Nephron progenitor cell (in vitro differentiated cells): ENCODE measurements around the gene PTPN3.

Experiments used
- DNase-seq: peaks from one replicate; pipeline ENCODE4 v3.0.0; 2021
- H3K27ac Mint-ChIP-seq: 2 replicates; pipeline ENCODE4 v1.8.0; 2021; ENCODE audit warnings: mild to moderate bottlenecking, moderate library complexity, mixed read lengths
- H3K27me3 Mint-ChIP-seq: 2 replicates; pipeline ENCODE4 v1.8.0; 2021; ENCODE audit warnings: mild to moderate bottlenecking, low read depth, mixed read lengths; ENCODE audit not compliant: poor library complexity
- H3K36me3 Mint-ChIP-seq: 2 replicates; pipeline ENCODE4 v1.8.0; 2021; ENCODE audit warnings: low read depth, mixed read lengths
- H3K4me1 Mint-ChIP-seq: 2 replicates; pipeline ENCODE4 v1.8.0; 2021; ENCODE audit warnings: mixed read lengths
- H3K4me3 Mint-ChIP-seq: 2 replicates; pipeline ENCODE4 v1.8.0; 2021; ENCODE audit warnings: mild to moderate bottlenecking, moderate library complexity, mixed read lengths
- H3K9me3 Mint-ChIP-seq: 2 replicates; pipeline ENCODE4 v1.8.0; 2021; ENCODE audit warnings: mild to moderate bottlenecking, moderate library complexity, mixed read lengths
- TF ChIP-seq, protein P1 (sequence below): fragments of 200-600 bp; sonication (generic); IDR thresholded peaks from 2 replicates; pipeline ENCODE4 v1.5.0; 2021; ENCODE audit warnings: antibody characterized with exemption

PTPN3 gene

GRCh38 chr9:109478051-109478563 lies 20.0 kb downstream of the PTPN3 start:
- H3K27me3 Mint-ChIP-seq: peaks cover 1% of the 10 kb centered on the region
- no peak overlapping the region for H3K4me3 Mint-ChIP-seq
- H3K27ac Mint-ChIP-seq: peak overlapping the region; percentile 92
- peaks cover 67% of the 10 kb centered on the region for H3K4me1 Mint-ChIP-seq
- no peaks in the 10 kb centered on the region for H3K36me3 Mint-ChIP-seq
- no peaks in the 10 kb centered on the region for H3K9me3 Mint-ChIP-seq
- no peak for DNase-seq
- TF ChIP-seq, protein P1, sequence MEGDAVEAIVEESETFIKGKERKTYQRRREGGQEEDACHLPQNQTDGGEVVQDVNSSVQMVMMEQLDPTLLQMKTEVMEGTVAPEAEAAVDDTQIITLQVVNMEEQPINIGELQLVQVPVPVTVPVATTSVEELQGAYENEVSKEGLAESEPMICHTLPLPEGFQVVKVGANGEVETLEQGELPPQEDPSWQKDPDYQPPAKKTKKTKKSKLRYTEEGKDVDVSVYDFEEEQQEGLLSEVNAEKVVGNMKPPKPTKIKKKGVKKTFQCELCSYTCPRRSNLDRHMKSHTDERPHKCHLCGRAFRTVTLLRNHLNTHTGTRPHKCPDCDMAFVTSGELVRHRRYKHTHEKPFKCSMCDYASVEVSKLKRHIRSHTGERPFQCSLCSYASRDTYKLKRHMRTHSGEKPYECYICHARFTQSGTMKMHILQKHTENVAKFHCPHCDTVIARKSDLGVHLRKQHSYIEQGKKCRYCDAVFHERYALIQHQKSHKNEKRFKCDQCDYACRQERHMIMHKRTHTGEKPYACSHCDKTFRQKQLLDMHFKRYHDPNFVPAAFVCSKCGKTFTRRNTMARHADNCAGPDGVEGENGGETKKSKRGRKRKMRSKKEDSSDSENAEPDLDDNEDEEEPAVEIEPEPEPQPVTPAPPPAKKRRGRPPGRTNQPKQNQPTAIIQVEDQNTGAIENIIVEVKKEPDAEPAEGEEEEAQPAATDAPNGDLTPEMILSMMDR: no peak

DNA sequence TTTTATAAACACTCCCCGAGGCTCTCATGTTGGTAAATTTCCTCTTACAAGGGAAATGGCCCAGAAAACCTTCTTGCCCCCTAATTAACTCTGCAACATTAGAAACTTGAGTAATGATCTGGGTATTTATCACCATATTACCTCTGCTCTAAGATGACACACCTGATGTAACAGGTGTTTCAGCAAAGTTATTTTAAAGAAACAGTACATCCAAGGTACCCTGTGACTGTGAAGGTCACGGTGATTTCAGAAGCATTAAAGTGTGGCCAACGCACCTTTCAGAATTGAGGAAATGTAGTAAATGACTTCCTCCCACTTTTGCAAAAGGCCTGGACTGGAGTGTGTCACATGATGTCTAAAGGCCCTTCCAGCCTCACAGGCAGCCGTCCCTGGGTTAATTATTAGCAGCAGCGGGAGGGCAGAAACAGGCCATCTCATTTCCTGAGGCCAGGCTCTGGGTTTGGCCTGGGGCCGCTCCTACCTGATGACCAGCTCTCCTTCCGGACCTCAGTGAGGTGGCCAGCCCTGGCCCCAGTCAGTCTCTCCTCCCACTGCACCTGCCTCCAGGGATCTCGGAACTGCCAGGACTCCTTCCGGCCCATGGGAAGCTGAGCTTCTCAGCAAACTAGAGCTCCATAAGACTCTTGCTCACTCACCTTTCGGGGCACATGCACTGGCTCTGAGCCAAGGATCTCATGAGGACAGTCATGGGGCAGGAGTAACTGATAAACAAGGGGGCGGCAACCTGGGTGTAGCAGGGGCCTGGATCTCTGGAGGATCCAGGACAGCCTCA lies 20.7 kb downstream of the PTPN3 start:
- H3K4me3 Mint-ChIP-seq: no peak overlapping the region
- H3K27ac Mint-ChIP-seq: peak overlapping the region; percentile 92
- peaks cover 63% of the 10 kb centered on the region for H3K4me1 Mint-ChIP-seq
- TF ChIP-seq, protein P1: no peak
- DNase-seq: peak; percentile 34
- H3K27me3 Mint-ChIP-seq: peaks cover 4% of the 10 kb centered on the region
- no peaks in the 10 kb centered on the region for H3K9me3 Mint-ChIP-seq
- H3K36me3 Mint-ChIP-seq: no peaks in the 10 kb centered on the region

GRCh38 chr9:109476642-109477257 lies 21.4 kb downstream of the PTPN3 start:
- H3K4me1 Mint-ChIP-seq: peaks cover 65% of the 10 kb centered on the region
- no peaks in the 10 kb centered on the region for H3K36me3 Mint-ChIP-seq
- TF ChIP-seq, protein P1: no peak
- peak overlapping the region; percentile 8 for H3K4me3 Mint-ChIP-seq
- no peak for DNase-seq
- peaks cover 4% of the 10 kb centered on the region for H3K27me3 Mint-ChIP-seq
- no peaks in the 10 kb centered on the region for H3K9me3 Mint-ChIP-seq
- H3K27ac Mint-ChIP-seq: peak overlapping the region; percentile 92

DNA sequence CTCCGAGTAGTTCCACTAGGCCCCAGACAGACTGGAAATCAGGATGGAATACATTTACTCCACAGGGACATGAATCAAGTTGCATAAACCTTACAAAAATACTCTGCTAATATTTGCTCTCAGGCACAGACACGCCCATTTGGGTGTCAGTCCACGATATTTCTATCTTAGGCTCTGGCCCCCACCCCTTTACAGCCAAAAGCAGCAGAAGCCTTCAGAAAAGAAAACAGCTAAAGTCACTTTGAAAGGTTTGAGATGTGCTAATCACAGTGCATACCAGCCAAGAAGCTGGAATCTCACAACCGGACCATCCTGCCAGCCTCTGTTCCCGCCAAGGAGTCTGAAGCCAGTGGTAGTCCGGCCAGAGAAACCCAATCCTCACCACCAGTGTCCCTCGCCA lies 22.6 kb downstream of the PTPN3 start:
- H3K27me3 Mint-ChIP-seq: peaks cover 9% of the 10 kb centered on the region
- H3K36me3 Mint-ChIP-seq: no peaks in the 10 kb centered on the region
- H3K4me1 Mint-ChIP-seq: peaks cover 71% of the 10 kb centered on the region
- H3K4me3 Mint-ChIP-seq: no peak overlapping the region
- no peaks in the 10 kb centered on the region for H3K9me3 Mint-ChIP-seq
- DNase-seq: no peak
- no peak overlapping the region for H3K27ac Mint-ChIP-seq
- TF ChIP-seq, protein P1: no peak

GRCh38 chr9:109474944-109475343 lies 23.2 kb downstream of the PTPN3 start:
- peaks cover 9% of the 10 kb centered on the region for H3K27me3 Mint-ChIP-seq
- no peak for DNase-seq
- no peak overlapping the region for H3K27ac Mint-ChIP-seq
- H3K9me3 Mint-ChIP-seq: no peaks in the 10 kb centered on the region
- TF ChIP-seq, protein P1: no peak
- H3K4me3 Mint-ChIP-seq: no peak overlapping the region
- no peaks in the 10 kb centered on the region for H3K36me3 Mint-ChIP-seq
- peaks cover 76% of the 10 kb centered on the region for H3K4me1 Mint-ChIP-seq
